SKM-1 (cell line): ENCODE measurements around the gene KIAA0040.
"Not testable (repeated sequence)": the region's sequence is repeated elsewhere in the genome, so short reads cannot be mapped to it uniquely, and the experiment has no call there.

Experiments used
- DNase-seq: peaks from one replicate; lab custom pipeline; 2025; ENCODE audit not compliant: unreplicated experiment; lab: John Stamatoyannopoulos, UW

KIAA0040 gene

GRCh38 chr1:175108331-175108820, 84.2 kb downstream of the KIAA0040 start:
- not testable (repeated sequence) for DNase-seq
